Measurements from ENCODE around the gene LCMT1. TPM values are rescaled to one million over a fixed set of nuclear protein-coding genes. Genes with fewer than 3 reads are reported as not detected.

LCMT1 gene
- total and polyA plus RNA-seq, 2 of the 13 experiments (the other 11 are each of a cell fraction or from before 2014, with no cell fraction given) = 41.2 to 48.7 TPM

DNA sequence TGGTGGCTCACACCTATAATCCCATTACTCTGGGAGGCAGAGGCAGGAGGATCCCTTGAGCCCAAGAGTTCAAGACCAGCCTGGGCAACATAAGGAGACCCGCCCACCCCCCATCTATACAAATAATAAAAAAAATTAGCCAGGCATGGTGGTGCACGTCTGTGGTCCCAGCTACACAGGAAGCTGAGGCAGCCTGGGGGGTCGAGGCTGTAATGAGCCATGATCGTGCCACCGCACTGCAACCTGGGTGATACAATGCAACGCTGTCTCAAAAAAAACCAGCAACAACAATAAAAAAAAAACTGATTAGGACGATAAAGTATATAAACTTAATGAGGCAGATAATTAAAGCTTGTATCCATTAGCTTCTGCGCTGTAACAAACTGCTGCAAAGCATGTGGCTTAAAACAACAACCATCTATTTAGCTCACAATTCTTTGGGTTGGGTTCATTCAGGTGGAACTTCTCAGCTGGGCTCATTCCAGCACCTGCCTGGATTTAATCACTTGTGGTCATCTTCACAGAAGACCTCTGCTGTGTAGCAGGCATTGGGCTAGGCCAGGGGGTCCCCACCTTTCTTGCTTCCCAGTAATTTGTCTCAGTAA, 45.8 kb downstream of the LCMT1 start:
- no peaks in the 10 kb centered on the region for H3K27me3 ChIP-seq (ENCODE audit: control insufficient read depth in 1 of 2, insufficient read depth in 2 of 2, low read length in 2 of 2)
- ChIA-PET POLR2A (no interaction called here), CTCF (ENCODE audit: low intra/inter-chr PET ratio, low total read pairs) (no interaction called here)
- intact Hi-C loops (cut with micrococcal nuclease; ENCODE audit: unreplicated experiment) = no loop called here
- no peak for ATAC-seq
- no peaks in the 10 kb centered on the region for H4K20me1 ChIP-seq (ENCODE audit: insufficient read depth, low read length)
- no peak for DNase-seq (ENCODE audit: low spot score)
- H2AFZ ChIP-seq (ENCODE audit: low read length) = no peak overlapping the region
- H3K4me2 ChIP-seq (ENCODE audit: low read depth, low read length) = no peak overlapping the region
- H3K4me1 ChIP-seq (ENCODE audit: insufficient read depth, low read length) = peaks cover 6% of the 10 kb centered on the region; the same call in 1 of the 2 replicates
- H3K27ac ChIP-seq (ENCODE audit: extremely low read length, insufficient read depth, low read length) = no peak overlapping the region
- no peak overlapping the region for H3K4me3 ChIP-seq (replicated peaks in 1 of 3; ENCODE audit: insufficient read depth in 1 of 3, low read depth in 2 of 3, low read length in 3 of 3)
- no peaks in the 10 kb centered on the region for H3K9me3 ChIP-seq (ENCODE audit: low read length)
- no TSS peak for BruUV-seq (replicated peaks)
- WGBS (ENCODE audit: low lambda C conversion rate) = 97% methylated on average over 8 of the region's 8 CpGs
- H3K9ac ChIP-seq (ENCODE audit: insufficient read depth, low read depth, low read length) = no peak overlapping the region
- in situ Hi-C loops (cut with HindIII; ENCODE audit: extremely low pct_ligation_motif_present, low pct_unique_long_range_greater_than_20kb) = no loop called here
- no peak for FAIRE-seq
- no peaks in the 10 kb centered on the region for H3K79me2 ChIP-seq (ENCODE audit: insufficient read depth, low read length)
- peaks cover 3 to 18% of the 10 kb centered on the region in 2 experiments; a peak in 4 of 5 replicates for H3K36me3 ChIP-seq (replicated peaks in 1 of 2; ENCODE audit: control insufficient read depth in 1 of 2, insufficient read depth in 2 of 2, low read length in 2 of 2)
- TF ChIP-seq, protein P1, sequence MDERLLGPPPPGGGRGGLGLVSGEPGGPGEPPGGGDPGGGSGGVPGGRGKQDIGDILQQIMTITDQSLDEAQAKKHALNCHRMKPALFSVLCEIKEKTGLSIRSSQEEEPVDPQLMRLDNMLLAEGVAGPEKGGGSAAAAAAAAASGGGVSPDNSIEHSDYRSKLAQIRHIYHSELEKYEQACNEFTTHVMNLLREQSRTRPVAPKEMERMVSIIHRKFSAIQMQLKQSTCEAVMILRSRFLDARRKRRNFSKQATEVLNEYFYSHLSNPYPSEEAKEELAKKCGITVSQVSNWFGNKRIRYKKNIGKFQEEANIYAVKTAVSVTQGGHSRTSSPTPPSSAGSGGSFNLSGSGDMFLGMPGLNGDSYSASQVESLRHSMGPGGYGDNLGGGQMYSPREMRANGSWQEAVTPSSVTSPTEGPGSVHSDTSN (CRISPR knock-in tag; IDR thresholded peaks at IDR 0.05) = no peak
- TF ChIP-seq, protein P2, sequence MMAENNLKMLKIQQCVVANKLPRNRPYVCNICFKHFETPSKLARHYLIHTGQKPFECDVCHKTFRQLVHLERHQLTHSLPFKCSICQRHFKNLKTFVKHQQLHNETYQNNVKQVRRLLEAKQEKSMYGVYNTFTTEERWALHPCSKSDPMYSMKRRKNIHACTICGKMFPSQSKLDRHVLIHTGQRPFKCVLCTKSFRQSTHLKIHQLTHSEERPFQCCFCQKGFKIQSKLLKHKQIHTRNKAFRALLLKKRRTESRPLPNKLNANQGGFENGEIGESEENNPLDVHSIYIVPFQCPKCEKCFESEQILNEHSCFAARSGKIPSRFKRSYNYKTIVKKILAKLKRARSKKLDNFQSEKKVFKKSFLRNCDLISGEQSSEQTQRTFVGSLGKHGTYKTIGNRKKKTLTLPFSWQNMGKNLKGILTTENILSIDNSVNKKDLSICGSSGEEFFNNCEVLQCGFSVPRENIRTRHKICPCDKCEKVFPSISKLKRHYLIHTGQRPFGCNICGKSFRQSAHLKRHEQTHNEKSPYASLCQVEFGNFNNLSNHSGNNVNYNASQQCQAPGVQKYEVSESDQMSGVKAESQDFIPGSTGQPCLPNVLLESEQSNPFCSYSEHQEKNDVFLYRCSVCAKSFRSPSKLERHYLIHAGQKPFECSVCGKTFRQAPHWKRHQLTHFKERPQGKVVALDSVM (CRISPR knock-in tag; IDR thresholded peaks at IDR 0.05) = no peak
- TF ChIP-seq, protein P3, sequence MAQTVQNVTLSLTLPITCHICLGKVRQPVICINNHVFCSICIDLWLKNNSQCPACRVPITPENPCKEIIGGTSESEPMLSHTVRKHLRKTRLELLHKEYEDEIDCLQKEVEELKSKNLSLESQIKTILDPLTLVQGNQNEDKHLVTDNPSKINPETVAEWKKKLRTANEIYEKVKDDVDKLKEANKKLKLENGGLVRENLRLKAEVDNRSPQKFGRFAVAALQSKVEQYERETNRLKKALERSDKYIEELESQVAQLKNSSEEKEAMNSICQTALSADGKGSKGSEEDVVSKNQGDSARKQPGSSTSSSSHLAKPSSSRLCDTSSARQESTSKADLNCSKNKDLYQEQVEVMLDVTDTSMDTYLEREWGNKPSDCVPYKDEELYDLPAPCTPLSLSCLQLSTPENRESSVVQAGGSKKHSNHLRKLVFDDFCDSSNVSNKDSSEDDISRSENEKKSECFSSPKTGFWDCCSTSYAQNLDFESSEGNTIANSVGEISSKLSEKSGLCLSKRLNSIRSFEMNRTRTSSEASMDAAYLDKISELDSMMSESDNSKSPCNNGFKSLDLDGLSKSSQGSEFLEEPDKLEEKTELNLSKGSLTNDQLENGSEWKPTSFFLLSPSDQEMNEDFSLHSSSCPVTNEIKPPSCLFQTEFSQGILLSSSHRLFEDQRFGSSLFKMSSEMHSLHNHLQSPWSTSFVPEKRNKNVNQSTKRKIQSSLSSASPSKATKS (CRISPR knock-in tag; IDR thresholded peaks at IDR 0.05) = no peak
- TF ChIP-seq AKAP8 (CRISPR knock-in tag; IDR thresholded peaks at IDR 0.05) (no peak), NFKB2 (CRISPR knock-in tag; IDR thresholded peaks at IDR 0.05; ENCODE audit: borderline replicate concordance) (no peak), SSRP1 (CRISPR knock-in tag; IDR thresholded peaks at IDR 0.05) (no peak), PAF1 (CRISPR knock-in tag; IDR thresholded peaks at IDR 0.05) (no peak)
- TF ChIP-seq, protein P4, sequence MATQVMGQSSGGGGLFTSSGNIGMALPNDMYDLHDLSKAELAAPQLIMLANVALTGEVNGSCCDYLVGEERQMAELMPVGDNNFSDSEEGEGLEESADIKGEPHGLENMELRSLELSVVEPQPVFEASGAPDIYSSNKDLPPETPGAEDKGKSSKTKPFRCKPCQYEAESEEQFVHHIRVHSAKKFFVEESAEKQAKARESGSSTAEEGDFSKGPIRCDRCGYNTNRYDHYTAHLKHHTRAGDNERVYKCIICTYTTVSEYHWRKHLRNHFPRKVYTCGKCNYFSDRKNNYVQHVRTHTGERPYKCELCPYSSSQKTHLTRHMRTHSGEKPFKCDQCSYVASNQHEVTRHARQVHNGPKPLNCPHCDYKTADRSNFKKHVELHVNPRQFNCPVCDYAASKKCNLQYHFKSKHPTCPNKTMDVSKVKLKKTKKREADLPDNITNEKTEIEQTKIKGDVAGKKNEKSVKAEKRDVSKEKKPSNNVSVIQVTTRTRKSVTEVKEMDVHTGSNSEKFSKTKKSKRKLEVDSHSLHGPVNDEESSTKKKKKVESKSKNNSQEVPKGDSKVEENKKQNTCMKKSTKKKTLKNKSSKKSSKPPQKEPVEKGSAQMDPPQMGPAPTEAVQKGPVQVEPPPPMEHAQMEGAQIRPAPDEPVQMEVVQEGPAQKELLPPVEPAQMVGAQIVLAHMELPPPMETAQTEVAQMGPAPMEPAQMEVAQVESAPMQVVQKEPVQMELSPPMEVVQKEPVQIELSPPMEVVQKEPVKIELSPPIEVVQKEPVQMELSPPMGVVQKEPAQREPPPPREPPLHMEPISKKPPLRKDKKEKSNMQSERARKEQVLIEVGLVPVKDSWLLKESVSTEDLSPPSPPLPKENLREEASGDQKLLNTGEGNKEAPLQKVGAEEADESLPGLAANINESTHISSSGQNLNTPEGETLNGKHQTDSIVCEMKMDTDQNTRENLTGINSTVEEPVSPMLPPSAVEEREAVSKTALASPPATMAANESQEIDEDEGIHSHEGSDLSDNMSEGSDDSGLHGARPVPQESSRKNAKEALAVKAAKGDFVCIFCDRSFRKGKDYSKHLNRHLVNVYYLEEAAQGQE (IDR thresholded peaks at IDR 0.05; ENCODE audit: borderline replicate concordance in 1 of 2, low read depth in 1 of 2, low read length in 2 of 2) = no peak
- TF ChIP-seq, protein P5, sequence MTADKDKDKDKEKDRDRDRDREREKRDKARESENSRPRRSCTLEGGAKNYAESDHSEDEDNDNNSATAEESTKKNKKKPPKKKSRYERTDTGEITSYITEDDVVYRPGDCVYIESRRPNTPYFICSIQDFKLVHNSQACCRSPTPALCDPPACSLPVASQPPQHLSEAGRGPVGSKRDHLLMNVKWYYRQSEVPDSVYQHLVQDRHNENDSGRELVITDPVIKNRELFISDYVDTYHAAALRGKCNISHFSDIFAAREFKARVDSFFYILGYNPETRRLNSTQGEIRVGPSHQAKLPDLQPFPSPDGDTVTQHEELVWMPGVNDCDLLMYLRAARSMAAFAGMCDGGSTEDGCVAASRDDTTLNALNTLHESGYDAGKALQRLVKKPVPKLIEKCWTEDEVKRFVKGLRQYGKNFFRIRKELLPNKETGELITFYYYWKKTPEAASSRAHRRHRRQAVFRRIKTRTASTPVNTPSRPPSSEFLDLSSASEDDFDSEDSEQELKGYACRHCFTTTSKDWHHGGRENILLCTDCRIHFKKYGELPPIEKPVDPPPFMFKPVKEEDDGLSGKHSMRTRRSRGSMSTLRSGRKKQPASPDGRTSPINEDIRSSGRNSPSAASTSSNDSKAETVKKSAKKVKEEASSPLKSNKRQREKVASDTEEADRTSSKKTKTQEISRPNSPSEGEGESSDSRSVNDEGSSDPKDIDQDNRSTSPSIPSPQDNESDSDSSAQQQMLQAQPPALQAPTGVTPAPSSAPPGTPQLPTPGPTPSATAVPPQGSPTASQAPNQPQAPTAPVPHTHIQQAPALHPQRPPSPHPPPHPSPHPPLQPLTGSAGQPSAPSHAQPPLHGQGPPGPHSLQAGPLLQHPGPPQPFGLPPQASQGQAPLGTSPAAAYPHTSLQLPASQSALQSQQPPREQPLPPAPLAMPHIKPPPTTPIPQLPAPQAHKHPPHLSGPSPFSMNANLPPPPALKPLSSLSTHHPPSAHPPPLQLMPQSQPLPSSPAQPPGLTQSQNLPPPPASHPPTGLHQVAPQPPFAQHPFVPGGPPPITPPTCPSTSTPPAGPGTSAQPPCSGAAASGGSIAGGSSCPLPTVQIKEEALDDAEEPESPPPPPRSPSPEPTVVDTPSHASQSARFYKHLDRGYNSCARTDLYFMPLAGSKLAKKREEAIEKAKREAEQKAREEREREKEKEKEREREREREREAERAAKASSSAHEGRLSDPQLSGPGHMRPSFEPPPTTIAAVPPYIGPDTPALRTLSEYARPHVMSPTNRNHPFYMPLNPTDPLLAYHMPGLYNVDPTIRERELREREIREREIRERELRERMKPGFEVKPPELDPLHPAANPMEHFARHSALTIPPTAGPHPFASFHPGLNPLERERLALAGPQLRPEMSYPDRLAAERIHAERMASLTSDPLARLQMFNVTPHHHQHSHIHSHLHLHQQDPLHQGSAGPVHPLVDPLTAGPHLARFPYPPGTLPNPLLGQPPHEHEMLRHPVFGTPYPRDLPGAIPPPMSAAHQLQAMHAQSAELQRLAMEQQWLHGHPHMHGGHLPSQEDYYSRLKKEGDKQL (CRISPR knock-in tag; IDR thresholded peaks at IDR 0.05; ENCODE audit: low read depth) = no peak
